Small intestine (tissue), 7 donors: Measurements from ENCODE around the gene ODAD4. TPM values are rescaled to one million over a fixed set of nuclear protein-coding genes. Genes with fewer than 3 reads are reported as not detected.

Experiments
- DNase-seq, 2 donors: peaks; one replicate each; pipeline versions ENCODE4 v3.0.0 to v3.0.0-alpha.2; 2013
- FAIRE-seq: peaks from 2 replicates; lab custom pipeline; 2012; peaks lifted over from hg19 to GRCh38; lab: Jason Lieb, UNC
- H3K27ac ChIP-seq, 3 donors: one replicate each; pipeline ENCODE4 v1.5.1; 2013; ENCODE audit warnings: low read length in 2 of 3, mild to moderate bottlenecking in 2 of 3, control low read depth in 1 of 3, inconsistent platforms in 1 of 3, low read depth in 1 of 3, moderate library complexity in 1 of 3
- H3K27me3 ChIP-seq, 3 donors: one replicate each; pipeline ENCODE4 v1.6.1; 2013; ENCODE audit warnings: low read length in 3 of 3, inconsistent platforms in 1 of 3; ENCODE audit not compliant: control insufficient read depth in 3 of 3, insufficient read depth in 3 of 3
- H3K36me3 ChIP-seq, 3 donors: one replicate each; pipeline ENCODE4 v1.6.1; 2013; ENCODE audit warnings: low read length in 3 of 3, inconsistent platforms in 1 of 3, low read depth in 1 of 3, mild to moderate bottlenecking in 1 of 3, moderate library complexity in 1 of 3; ENCODE audit not compliant: control insufficient read depth in 3 of 3, insufficient read depth in 2 of 3
- H3K4me1 ChIP-seq, 3 donors: one replicate each; pipeline ENCODE4 v1.6.1; 2013; ENCODE audit warnings: low read length in 2 of 3, inconsistent platforms in 1 of 3, low read depth in 1 of 3, mild to moderate bottlenecking in 1 of 3, moderate library complexity in 1 of 3; ENCODE audit not compliant: control insufficient read depth in 3 of 3, insufficient read depth in 2 of 3
- H3K4me3 ChIP-seq, 3 donors: one replicate each; pipeline ENCODE4 v1.5.1; 2013; ENCODE audit warnings: low read length in 3 of 3, control low read depth in 1 of 3, inconsistent platforms in 1 of 3, low read depth in 1 of 3, mild to moderate bottlenecking in 1 of 3, moderate library complexity in 1 of 3
- H3K9me3 ChIP-seq, 2 donors: one replicate each; pipeline ENCODE4 v1.6.1; 2013; ENCODE audit warnings: low read depth in 1 of 2, low read length in 1 of 2; ENCODE audit not compliant: control insufficient read depth in 2 of 2, insufficient read depth in 1 of 2
- WGBS, 3 donors: extraction: QIAGEN DNeasy Blood & Tissue Kit; methylation state at CpG; one replicate each; pipeline ENCODE4 v1.1.7; 2013; 5-methylcytosine and 5-hydroxymethylcytosine counted together
- polyA plus RNA-seq, 4 donors: library from polyadenylated mRNA; stranded (reverse) in 3 of 4; unstranded in 1 of 4; fragments of 200-250 nt in 3 of 4; fragments of 120-200 nt in 1 of 4; gene quantifications; one replicate each; pipeline versions ENCODE4 v1.2.1 to v1.2.3, GENCODE V29; 2013
- donor health status: healthy with polysubstance abuse.
- donor health status: control.
- donor health status: control.
- donor health status: Bipolar disorder and iron deficiency.
- donor health status: healthy.

The ODAD4 gene
- polyA plus RNA-seq, 4 donors = 0.28 to 0.50 TPM; not detected in 2

DNA sequence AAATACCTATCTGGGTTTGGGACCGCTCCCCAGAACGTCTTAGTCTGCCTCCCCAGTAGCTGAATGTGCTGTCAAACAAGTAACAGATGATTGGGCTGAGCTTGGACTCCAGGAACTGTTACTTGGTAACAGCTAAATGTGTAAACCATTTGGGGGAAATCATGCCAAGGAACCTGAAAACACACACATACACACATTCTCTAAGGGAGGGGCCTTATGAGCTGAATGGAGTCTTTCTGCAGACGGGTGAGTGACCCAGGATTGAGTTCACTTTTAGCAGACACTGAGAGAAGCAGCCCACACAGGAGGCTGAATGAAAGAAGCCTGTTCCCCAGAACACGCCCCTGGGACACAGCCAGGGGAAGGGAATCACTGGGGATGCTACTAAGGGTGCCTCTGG lies 13.2 kb upstream of the ODAD4 start:
- Histone ChIP-seq H3K4me1 (peaks cover 3 to 51% (median 8%) of the 10 kb centered on the region in 3 donors), H3K36me3 (peaks cover 6 to 29% (median 7%) of the 10 kb centered on the region in 3 donors), H3K27me3 (no peaks in the 10 kb centered on the region), H3K4me3 (peak overlapping the region in 2 of 3 donors; percentile 78 to 100), H3K27ac (peak overlapping the region in 1 of 3 donors; percentile 91), H3K9me3 (no peaks in the 10 kb centered on the region)
- FAIRE-seq = no peak
- DNase-seq = peak; percentile 19 to 40
- 38 to 54% (median 48%) methylated on average over 4 of the region's 4 CpGs for WGBS, 3 donors

DNA sequence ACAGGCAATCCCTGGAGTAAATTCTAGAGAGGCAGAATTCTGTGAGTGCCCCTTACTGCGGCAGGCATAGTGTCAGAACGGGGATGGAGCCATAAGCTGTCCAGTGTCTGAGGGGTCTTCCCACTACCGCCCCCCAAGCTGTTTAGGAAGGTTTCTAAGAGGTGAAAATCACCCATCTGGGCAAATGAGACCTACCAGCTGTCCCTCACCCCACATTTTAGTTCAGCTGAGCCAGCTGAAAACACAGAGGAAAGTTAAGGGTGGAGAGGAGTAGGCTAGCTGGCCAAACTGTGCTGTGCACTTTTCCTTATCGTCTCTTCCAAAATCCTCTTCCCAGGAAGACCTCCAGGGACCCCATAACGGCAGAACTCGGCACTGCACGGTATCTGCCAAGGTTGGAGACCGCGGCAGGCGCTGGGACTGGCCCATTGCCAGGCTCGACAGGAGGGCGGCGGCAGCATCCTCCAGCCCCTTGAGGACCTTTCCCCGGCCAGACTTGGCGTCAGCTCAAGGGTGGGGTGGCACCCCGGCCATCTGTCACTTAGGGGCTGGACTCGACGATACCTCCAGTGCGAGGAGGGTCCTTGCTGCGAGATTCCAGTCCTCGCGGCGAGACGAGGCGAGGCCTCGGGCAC lies 12.6 kb upstream of the ODAD4 start:
- Histone ChIP-seq H3K27me3 (no peaks in the 10 kb centered on the region), H3K27ac (peak overlapping the region; percentile 78 to 91 (median 91)), H3K9me3 (no peaks in the 10 kb centered on the region), H3K4me3 (peak overlapping the region; percentile 78 to 100 (median 97)), H3K4me1 (peaks cover 3 to 49% (median 8%) of the 10 kb centered on the region in 3 donors), H3K36me3 (peaks cover 0 to 23% (median under 1%) of the 10 kb centered on the region in 3 donors)
- 5% methylated on average over 25 to 26 of the region's 26 CpGs for WGBS, 3 donors
- FAIRE-seq (no peak), DNase-seq (peak; percentile 57 to 77)

DNA sequence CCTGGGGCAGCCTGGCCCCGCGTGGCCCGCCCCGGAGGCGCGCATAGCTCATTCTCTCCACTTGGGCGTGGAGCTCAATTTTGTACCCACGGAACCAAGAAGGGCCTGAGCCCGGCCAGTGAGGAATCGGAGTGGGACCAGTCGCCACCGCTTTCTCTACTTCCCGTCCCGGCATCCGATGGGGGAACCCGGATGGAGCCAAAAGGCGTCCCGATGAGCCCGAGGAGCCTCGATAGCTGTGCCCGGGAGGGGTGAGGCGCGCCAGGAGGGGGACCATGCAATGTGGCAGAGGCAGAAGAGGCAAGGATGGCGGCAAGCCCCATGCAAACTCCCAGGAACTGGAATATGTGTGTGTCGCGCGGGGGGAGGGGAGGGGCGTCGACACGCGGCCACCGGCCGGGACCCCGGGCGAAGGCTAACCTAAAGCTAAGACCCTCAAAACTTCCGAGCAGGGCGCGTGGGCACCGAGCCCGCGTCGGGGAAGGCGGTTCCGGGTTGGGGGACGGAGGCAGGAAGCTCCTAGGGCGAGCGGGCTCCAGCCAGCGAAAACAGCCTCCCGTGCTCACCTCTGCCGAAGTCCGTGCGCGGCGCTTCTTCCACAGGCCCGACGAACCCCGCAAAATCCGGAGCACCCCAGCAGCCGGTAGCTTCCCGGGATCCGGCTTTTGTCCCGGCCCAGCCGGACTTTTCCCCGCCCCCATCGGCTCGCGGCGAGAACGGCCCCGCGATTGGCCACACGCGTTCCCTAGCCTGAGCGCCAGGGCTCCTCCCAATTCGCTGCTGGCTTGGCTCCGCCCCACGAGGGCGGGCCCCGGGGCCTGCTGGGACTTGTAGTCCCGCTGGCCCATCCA lies 11.9 kb upstream of the ODAD4 start, which contains the start of gene ACLY:
Gene ACLY, minus strand, starts transcription at position 638 of the 851 bp plus-strand sequence. CDS start 5,078 bp downstream, outside the sequence.
- Histone ChIP-seq H3K27ac (peak within 1 kb of the TSS; percentile 78 to 91 (median 91)), H3K9me3 (no peaks in the 10 kb centered on the region), H3K4me1 (peaks cover 3 to 43% (median 8%) of the 10 kb centered on the region in 3 donors), H3K27me3 (no peaks in the 10 kb centered on the region), H3K4me3 (peak within 1 kb of the TSS; percentile 78 to 100 (median 97)), H3K36me3 (peaks cover 0 to 16% (median 0%) of the 10 kb centered on the region in 3 donors)
- DNase-seq = peak; percentile 98 to 99
- no peak for FAIRE-seq
- WGBS, 3 donors = 0 to 1% (median 1%) methylated on average over 71 to 80 of the region's 80 CpGs

DNA sequence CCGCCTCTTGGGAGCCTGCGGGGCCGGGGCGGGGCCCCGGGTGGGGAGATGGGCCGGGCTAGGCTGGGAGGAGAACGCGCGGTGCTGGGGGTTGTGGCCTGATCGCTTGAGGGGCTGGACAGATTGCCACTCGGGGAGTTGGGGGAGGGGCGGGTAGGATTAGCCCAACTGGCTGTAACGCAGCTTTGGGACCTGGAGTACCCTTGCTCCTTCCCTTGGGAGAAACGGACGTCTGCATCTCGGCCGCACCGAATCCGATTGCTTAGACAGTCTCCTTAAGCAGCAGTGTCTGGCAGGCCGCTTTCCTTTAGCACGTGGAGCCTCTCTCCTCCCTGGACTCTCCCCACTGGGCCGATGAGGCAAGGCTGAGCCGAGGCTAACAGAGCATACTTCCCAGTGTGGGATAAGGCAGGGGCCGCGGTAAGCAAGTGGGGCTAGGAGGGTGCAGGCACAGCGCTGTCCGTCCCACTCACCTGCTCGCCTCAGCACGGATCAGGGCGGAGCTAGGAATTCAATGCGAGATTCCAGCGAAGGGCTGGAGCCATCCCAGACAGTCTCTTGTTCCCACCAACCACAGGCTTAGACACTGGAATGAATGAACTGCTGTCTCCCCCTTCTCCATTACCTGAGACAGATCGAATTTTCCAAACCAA lies 11.1 kb upstream of the ODAD4 start:
- FAIRE-seq = no peak
- Histone ChIP-seq H3K36me3 (peaks cover 0 to 10% (median 0%) of the 10 kb centered on the region in 3 donors), H3K9me3 (no peaks in the 10 kb centered on the region), H3K27ac (peak overlapping the region in 2 of 3 donors; percentile 56 to 76), H3K4me1 (peaks cover 0 to 35% (median 8%) of the 10 kb centered on the region in 3 donors), H3K27me3 (no peaks in the 10 kb centered on the region), H3K4me3 (peak overlapping the region; percentile 78 to 100 (median 97))
- DNase-seq = peak in 1 of 2 donors; percentile 61
- 3 to 13% (median 8%) methylated on average over 30 to 33 of the region's 33 CpGs for WGBS, 3 donors

DNA sequence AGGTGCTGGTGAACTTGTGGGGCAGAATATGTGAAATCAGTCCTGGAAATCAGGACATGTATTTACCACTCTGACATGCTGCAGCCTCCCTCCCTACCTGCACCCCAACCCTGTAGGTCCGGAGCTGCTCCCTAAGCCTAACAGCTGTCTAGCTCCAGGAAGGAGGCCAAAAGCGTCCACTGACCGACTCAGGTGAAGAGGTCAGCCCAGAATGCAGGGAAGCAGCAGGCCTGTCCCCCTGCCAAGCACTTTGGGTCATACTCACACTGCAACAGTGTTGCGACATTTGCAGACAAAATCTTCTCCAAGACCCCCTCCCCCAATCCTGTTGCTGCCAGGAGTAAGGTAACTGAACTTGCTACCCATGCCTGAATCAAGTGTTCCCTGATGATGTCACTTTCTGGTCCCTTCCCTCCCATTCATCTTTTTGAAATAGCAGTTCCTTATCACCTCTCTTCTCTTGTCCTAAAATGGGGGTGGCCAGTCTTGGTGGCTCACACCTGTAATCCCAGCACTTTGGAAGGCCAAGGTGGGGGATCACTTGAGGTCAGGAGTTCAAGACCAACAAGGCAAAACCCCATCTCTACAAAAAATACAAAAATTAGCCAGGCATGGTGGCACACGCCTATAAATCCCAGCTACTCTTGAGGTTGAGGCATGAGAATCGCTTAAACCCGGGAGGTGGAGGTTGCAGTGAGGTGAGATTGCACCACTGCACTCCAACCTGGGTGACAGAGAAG lies 10.4 kb upstream of the ODAD4 start:
- no peak overlapping the region for H3K4me3 ChIP-seq
- no peak for FAIRE-seq

DNA sequence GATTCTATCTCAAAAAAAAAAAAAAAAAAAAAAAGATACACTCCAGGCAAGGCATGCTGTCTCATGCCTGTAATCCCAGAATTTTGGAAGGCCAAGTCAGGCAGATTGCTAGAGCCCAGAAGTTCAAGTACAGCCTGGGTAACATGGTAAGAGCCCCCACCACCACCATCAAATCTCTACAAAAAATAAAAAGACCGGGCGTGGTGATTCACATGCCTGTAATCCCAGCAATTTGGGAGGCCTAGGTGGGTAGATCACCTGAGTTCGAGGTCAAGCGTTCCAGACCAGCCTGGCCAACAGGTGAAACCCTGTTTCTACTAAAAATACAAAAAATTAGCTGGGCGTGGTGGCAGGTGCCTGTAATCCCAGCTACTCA lies 9.8 kb upstream of the ODAD4 start:
- Histone ChIP-seq H3K36me3 (peaks cover 0 to 4% (median 0%) of the 10 kb centered on the region in 3 donors), H3K27me3 (no peaks in the 10 kb centered on the region), H3K4me1 (peaks cover 0 to 24% (median 4%) of the 10 kb centered on the region in 3 donors), H3K4me3 (no peak overlapping the region), H3K9me3 (no peaks in the 10 kb centered on the region), H3K27ac (no peak overlapping the region)
- DNase-seq = no peak
- no peak for FAIRE-seq
- WGBS, 3 donors = 89 to 96% (median 94%) methylated on average over 5 of the region's 5 CpGs

More for the DNA sequence above, 10.4 kb upstream of the ODAD4 start:
- Histone ChIP-seq H3K36me3 (peaks cover 0 to 10% (median 0%) of the 10 kb centered on the region in 3 donors), H3K27ac (peak overlapping the region in 1 of 3 donors; percentile 76), H3K27me3 (no peaks in the 10 kb centered on the region), H3K9me3 (no peaks in the 10 kb centered on the region), H3K4me1 (peaks cover 0 to 29% (median 5%) of the 10 kb centered on the region in 3 donors)
- 82 to 87% (median 85%) methylated on average over 7 of the region's 7 CpGs for WGBS, 3 donors
- DNase-seq = no peak

DNA sequence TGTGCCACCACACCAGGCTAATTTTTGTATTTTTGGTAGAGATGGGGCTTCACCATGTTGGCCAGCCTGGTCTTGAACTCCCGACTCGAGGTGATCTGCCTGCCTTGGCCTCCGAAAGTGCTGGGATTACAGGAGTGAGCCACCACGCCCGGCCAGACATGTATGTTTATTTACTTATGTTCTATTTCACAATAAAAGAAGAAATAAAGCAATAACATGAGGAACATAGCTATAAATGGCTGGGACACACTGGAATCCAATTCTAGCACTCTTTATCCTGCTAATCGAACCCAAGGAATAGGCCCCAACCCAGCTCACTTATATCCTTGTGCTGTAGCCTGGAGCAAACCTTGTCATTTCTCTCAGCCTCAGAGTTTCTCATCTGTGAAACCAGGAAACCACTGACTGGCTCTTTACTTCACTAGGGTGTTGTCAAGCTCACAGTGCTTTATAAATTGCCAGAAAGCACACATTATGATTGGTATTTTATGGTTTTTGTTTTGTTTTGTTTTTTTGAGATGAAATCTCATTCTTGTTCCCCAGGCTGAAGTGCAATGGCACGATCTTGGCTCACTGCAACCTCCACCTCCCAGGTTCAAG lies 4.3 kb upstream of the ODAD4 start:
- FAIRE-seq (no peak), DNase-seq (no peak)
- Histone ChIP-seq H3K4me3 (no peak overlapping the region), H3K27ac (no peak overlapping the region), H3K4me1 (peaks cover 0 to 7% (median 2%) of the 10 kb centered on the region in 3 donors), H3K9me3 (no peaks in the 10 kb centered on the region), H3K36me3 (no peaks in the 10 kb centered on the region), H3K27me3 (no peaks in the 10 kb centered on the region)
- WGBS, 3 donors = 75 to 79% (median 79%) methylated on average over 7 of the region's 7 CpGs
